Keratinocyte (primary cell): ENCODE results near the gene LNPEP. TPM values are rescaled to one million over a fixed set of nuclear protein-coding genes. Genes with fewer than 3 reads are reported as not detected.

Experiments
- DNase-seq: peaks from one replicate; pipeline ENCODE4 v3.0.0-alpha.2; 2011; ENCODE audit warnings: low read depth, missing footprints, low spot score
- FAIRE-seq: peaks from 2 replicates; lab custom pipeline; 2011; peaks lifted over from hg19 to GRCh38; lab: Jason Lieb, UNC
- H2AFZ ChIP-seq: 2 replicates; pipeline ENCODE4 v1.6.0; 2012; ENCODE audit warnings: low read length, control low read depth, inconsistent platforms; ENCODE audit not compliant: control insufficient read depth
- H3K27ac ChIP-seq: 2 replicates; pipeline ENCODE4 v1.5.1; 2011; ENCODE audit warnings: low read length; ENCODE audit not compliant: control insufficient read depth, insufficient read depth
- H3K27me3 ChIP-seq: 3 replicates; pipeline ENCODE4 v1.6.0; 2011; ENCODE audit warnings: low read length; ENCODE audit not compliant: control insufficient read depth, insufficient read depth; ENCODE audit errors: extremely low read depth
- H3K36me3 ChIP-seq, 2 experiments: 2 replicates in 1 of 2; 3 replicates in 1 of 2; pipeline ENCODE4 v1.5.1; 2011; ENCODE audit warnings: low read length in 2 of 2, mild to moderate bottlenecking in 1 of 2; ENCODE audit not compliant: control insufficient read depth in 2 of 2, insufficient read depth in 2 of 2; ENCODE audit errors: extremely low read depth in 1 of 2
- H3K4me1 ChIP-seq: 3 replicates; pipeline ENCODE4 v1.5.1; 2011; ENCODE audit warnings: low read length; ENCODE audit not compliant: control insufficient read depth, insufficient read depth; ENCODE audit errors: extremely low read depth
- H3K4me2 ChIP-seq: 3 replicates; pipeline ENCODE4 v1.6.0; 2011; ENCODE audit warnings: low read depth, low read length; ENCODE audit not compliant: control insufficient read depth, insufficient read depth; ENCODE audit errors: extremely low read depth
- H3K4me3 ChIP-seq, 3 experiments: fragments of 200-600 bp in 1 of 3; sonication (generic) in 1 of 3; 2 replicates in 2 of 3; 3 replicates in 1 of 3; pipeline ENCODE4 v1.5.1; 2011 to 2016; ENCODE audit warnings: low read length in 3 of 3, mild to moderate bottlenecking in 3 of 3, control low read depth in 2 of 3, inconsistent platforms in 1 of 3, low read depth in 1 of 3, mixed read lengths in 1 of 3, mixed run types in 1 of 3, moderate library complexity in 1 of 3; ENCODE audit not compliant: control insufficient read depth in 2 of 3, insufficient read depth in 2 of 3; ENCODE audit errors: extremely low read depth in 1 of 3
- H3K79me2 ChIP-seq: 2 replicates; pipeline ENCODE4 v1.6.0; 2012; ENCODE audit warnings: low read length; ENCODE audit not compliant: control insufficient read depth, insufficient read depth
- H3K9ac ChIP-seq: 3 replicates; pipeline ENCODE4 v1.6.0; 2011; ENCODE audit warnings: low read length; ENCODE audit not compliant: control insufficient read depth, insufficient read depth; ENCODE audit errors: extremely low read depth
- H3K9me1 ChIP-seq: 3 replicates; pipeline ENCODE4 v1.6.0; 2011; ENCODE audit warnings: low read length; ENCODE audit not compliant: control insufficient read depth, insufficient read depth; ENCODE audit errors: extremely low read depth
- H3K9me3 ChIP-seq: 2 replicates; pipeline ENCODE4 v1.5.1; 2012; ENCODE audit warnings: low read depth, low read length; ENCODE audit not compliant: control insufficient read depth
- H4K20me1 ChIP-seq: 3 replicates; pipeline ENCODE4 v1.6.0; 2011; ENCODE audit warnings: low read length; ENCODE audit not compliant: control insufficient read depth, insufficient read depth; ENCODE audit errors: extremely low read depth
- EZH2 ChIP-seq: IDR thresholded peaks from one replicate; pipeline ENCODE4 v1.6.1; 2012; ENCODE audit warnings: inconsistent platforms, mild to moderate bottlenecking, low read length, moderate library complexity
- dilution Hi-C: fragments of 300-500 bp; cut with MboI; formaldehyde crosslinking; loops from one replicate; pipeline ENCODE4 v1.7.0; 2020; ENCODE audit warnings: low sequenced_read_pairs; ENCODE audit not compliant: extremely low pct_ligation_motif_present
- polyA plus RNA-seq, 5 experiments: library from polyadenylated mRNA; depleted of rRNA in 3 of 5; stranded (reverse) in 3 of 5; stranded (forward) in 1 of 5; unstranded in 1 of 5; fragments of >200 nt; gene quantifications; 1 replicate in 1 of 5; 2 replicates in 3 of 5; 3 replicates in 1 of 5; pipeline versions ENCODE4 v1.2.1 to v1.2.3, GENCODE V29; 2011 to 2012; ENCODE audit warnings: missing spikeins in 2 of 5, low read depth in 1 of 5, low replicate concordance in 1 of 5
- TF ChIP-seq, protein P1 (sequence below), 3 experiments: IDR thresholded peaks in 1 of 3; conservative IDR thresholded peaks in 1 of 3; optimal IDR thresholded peaks in 1 of 3; 2 replicates in 2 of 3; 3 replicates in 1 of 3; pipeline versions ENCODE3 to v1.5.1; 2011; ENCODE audit warnings: low read length in 3 of 3, mild to moderate bottlenecking in 3 of 3, moderate library complexity in 2 of 3, control low read depth in 1 of 3, inconsistent platforms in 1 of 3; ENCODE audit not compliant: insufficient read depth in 2 of 3; ENCODE audit errors: extremely low read depth in 1 of 3

Gene LNPEP
- polyA plus RNA-seq, 1 donor (not counting 4 experiments of a cell fraction or from before 2014, with no cell fraction given), result 26.6 TPM

DNA sequence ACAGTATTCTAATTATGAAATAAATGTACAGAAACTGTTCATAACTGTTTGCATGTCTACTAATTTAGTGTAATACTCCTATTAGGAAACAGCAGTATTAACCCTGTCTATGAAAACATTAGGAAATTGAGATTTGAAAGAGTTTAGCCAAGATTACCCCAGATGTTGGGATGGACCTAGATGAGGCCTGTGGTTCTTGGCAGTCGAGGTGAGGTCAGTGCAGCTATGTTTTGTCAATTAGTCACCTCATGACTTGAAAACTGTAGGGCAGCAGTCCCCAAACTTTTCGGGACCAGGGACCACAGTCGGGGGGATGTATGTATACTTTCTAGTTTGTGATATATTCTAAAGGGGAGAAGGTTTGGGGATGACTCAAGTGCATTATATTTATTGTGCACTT is 4.7 kb downstream of the LNPEP start:
- Histone ChIP-seq H3K27me3 (no peaks in the 10 kb centered on the region), H3K4me2 (no peak overlapping the region), H2AFZ (no peak overlapping the region), H4K20me1 (no peaks in the 10 kb centered on the region), H3K36me3 (peaks cover 0 to 2% of the 10 kb centered on the region in 2 experiments), H3K27ac (no peak overlapping the region), H3K79me2 (peaks cover 88% of the 10 kb centered on the region), H3K9me1 (no peaks in the 10 kb centered on the region), H3K4me3 (no peak overlapping the region), H3K4me1 (peaks cover 31% of the 10 kb centered on the region), H3K9ac (no peak overlapping the region), H3K9me3 (no peaks in the 10 kb centered on the region)
- FAIRE-seq (no peak), DNase-seq (no peak)
- dilution Hi-C loops, result no loop called here
- TF ChIP-seq, protein P1, sequence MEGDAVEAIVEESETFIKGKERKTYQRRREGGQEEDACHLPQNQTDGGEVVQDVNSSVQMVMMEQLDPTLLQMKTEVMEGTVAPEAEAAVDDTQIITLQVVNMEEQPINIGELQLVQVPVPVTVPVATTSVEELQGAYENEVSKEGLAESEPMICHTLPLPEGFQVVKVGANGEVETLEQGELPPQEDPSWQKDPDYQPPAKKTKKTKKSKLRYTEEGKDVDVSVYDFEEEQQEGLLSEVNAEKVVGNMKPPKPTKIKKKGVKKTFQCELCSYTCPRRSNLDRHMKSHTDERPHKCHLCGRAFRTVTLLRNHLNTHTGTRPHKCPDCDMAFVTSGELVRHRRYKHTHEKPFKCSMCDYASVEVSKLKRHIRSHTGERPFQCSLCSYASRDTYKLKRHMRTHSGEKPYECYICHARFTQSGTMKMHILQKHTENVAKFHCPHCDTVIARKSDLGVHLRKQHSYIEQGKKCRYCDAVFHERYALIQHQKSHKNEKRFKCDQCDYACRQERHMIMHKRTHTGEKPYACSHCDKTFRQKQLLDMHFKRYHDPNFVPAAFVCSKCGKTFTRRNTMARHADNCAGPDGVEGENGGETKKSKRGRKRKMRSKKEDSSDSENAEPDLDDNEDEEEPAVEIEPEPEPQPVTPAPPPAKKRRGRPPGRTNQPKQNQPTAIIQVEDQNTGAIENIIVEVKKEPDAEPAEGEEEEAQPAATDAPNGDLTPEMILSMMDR (optimal IDR thresholded peaks at IDR 0.05 in 1 of 3, IDR thresholded peaks at IDR 0.05 in 1 of 3, conservative IDR thresholded peaks at IDR 0.05 in 1 of 3; ENCODE audit: extremely low read depth in 1 of 3, insufficient read depth in 2 of 3, low read length in 3 of 3), result no peak
- TF ChIP-seq EZH2, result no peak

DNA sequence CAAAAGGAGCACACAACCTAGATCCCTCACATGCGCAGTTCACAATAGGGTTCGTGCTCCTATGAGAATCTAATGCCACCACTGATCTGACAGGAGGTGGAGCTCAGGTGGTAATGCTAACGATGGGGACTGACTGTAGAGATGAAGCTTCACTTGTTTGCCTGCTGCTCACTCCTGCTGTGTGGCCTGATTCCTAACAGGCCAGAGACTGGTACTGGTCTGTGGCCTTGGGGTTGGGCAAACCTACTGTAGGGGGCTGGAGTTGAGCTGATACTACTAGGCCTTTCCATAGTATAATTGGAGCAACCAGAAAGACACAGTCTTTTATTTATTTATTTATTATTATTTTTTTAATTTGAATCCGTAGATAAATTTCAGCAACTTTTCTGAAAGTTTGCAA is 5.3 kb downstream of the LNPEP start:
- H3K4me3 ChIP-seq, result no peak overlapping the region
- TF ChIP-seq, protein P1 (optimal IDR thresholded peaks at IDR 0.05 in 1 of 3, IDR thresholded peaks at IDR 0.05 in 1 of 3, conservative IDR thresholded peaks at IDR 0.05 in 1 of 3; ENCODE audit: extremely low read depth in 1 of 3, insufficient read depth in 2 of 3, low read length in 3 of 3), result no peak
- no peak for TF ChIP-seq EZH2
- peaks cover 0 to 2% of the 10 kb centered on the region in 2 experiments for H3K36me3 ChIP-seq
- no peak for DNase-seq
- H3K27me3 ChIP-seq, result no peaks in the 10 kb centered on the region
- no peak overlapping the region for H3K9ac ChIP-seq
- no peak overlapping the region for H3K4me2 ChIP-seq
- H3K79me2 ChIP-seq, result peaks cover 93% of the 10 kb centered on the region
- no peak for FAIRE-seq
- H2AFZ ChIP-seq, result no peak overlapping the region
- no peaks in the 10 kb centered on the region for H3K9me3 ChIP-seq
- H3K4me1 ChIP-seq, result peaks cover 35% of the 10 kb centered on the region
- no peaks in the 10 kb centered on the region for H4K20me1 ChIP-seq
- no peaks in the 10 kb centered on the region for H3K9me1 ChIP-seq
- no peak overlapping the region for H3K27ac ChIP-seq
- dilution Hi-C loops, result no loop called here
